ENCODE measurements around the gene COL5A1. TPM values are rescaled to one million over a fixed set of nuclear protein-coding genes. Genes with fewer than 3 reads are reported as not detected.

The COL5A1 gene
- polyA plus RNA-seq, 1 donor (not counting 4 experiments of a cell fraction or from before 2014, with no cell fraction given) = 3.1 TPM

DNA sequence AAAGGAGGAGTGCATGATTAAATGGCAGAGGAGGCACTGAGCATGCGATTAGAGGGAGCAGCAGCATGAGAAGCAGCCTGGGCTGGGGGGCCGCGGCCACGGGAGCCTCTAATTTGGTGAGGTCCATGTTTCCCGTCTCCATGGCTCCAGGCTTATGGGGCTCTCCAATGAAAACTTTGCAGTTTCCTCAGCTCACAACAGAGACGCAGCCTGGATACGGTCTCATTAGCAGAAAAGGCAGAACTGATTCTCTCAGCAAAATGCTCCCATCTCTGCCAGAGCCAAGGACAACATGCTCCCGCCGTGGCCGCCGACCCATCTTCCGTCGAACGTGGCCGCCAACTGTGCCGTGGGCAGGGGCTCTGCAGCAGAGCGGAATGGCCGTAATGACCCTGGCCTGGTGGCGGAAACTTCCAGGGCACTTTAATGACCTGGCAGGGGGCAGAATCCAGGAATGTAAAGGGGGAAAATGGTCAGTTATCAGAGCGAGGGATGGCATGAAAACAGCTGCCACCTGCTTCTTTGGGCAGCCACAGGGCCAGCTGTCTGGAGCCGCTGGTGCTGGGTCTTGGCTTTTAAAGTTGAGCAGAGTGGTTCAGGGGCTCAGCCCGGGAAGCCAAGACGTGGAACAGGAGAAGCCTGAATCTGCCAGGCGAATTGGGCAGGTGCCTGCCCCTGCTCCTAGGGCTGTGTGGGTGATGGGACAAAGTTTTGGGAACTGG, 76.5 kb downstream of the COL5A1 start:
- Histone ChIP-seq H3K4me2 (ENCODE audit: control insufficient read depth, extremely low read depth, insufficient read depth, low read depth, low read length) (no peak overlapping the region), H3K4me3 (ENCODE audit: control insufficient read depth in 2 of 3, extremely low read depth in 1 of 3, insufficient read depth in 2 of 3, low read depth in 1 of 3, low read length in 3 of 3) (no peak overlapping the region), H3K9ac (ENCODE audit: control insufficient read depth, extremely low read depth, insufficient read depth, low read length) (no peak overlapping the region), H3K27ac (ENCODE audit: control insufficient read depth, insufficient read depth, low read length) (no peak overlapping the region), H2AFZ (ENCODE audit: control insufficient read depth, low read length) (no peak overlapping the region), H3K27me3 (ENCODE audit: control insufficient read depth, extremely low read depth, insufficient read depth, low read length) (no peaks in the 10 kb centered on the region), H3K79me2 (ENCODE audit: control insufficient read depth, insufficient read depth, low read length) (no peaks in the 10 kb centered on the region), H3K36me3 (ENCODE audit: control insufficient read depth in 2 of 2, extremely low read depth in 1 of 2, insufficient read depth in 2 of 2, low read length in 2 of 2) (peaks cover 0 to 4% of the 10 kb centered on the region in 2 experiments), H3K4me1 (ENCODE audit: control insufficient read depth, extremely low read depth, insufficient read depth, low read length) (no peaks in the 10 kb centered on the region), H3K9me3 (ENCODE audit: control insufficient read depth, low read depth, low read length) (peaks cover 4% of the 10 kb centered on the region), H4K20me1 (ENCODE audit: control insufficient read depth, extremely low read depth, insufficient read depth, low read length) (no peaks in the 10 kb centered on the region), H3K9me1 (ENCODE audit: control insufficient read depth, extremely low read depth, insufficient read depth, low read length) (no peaks in the 10 kb centered on the region)
- no peak for TF ChIP-seq EZH2 (IDR thresholded peaks at IDR 0.05; ENCODE audit: low read length)
- TF ChIP-seq, protein P1, sequence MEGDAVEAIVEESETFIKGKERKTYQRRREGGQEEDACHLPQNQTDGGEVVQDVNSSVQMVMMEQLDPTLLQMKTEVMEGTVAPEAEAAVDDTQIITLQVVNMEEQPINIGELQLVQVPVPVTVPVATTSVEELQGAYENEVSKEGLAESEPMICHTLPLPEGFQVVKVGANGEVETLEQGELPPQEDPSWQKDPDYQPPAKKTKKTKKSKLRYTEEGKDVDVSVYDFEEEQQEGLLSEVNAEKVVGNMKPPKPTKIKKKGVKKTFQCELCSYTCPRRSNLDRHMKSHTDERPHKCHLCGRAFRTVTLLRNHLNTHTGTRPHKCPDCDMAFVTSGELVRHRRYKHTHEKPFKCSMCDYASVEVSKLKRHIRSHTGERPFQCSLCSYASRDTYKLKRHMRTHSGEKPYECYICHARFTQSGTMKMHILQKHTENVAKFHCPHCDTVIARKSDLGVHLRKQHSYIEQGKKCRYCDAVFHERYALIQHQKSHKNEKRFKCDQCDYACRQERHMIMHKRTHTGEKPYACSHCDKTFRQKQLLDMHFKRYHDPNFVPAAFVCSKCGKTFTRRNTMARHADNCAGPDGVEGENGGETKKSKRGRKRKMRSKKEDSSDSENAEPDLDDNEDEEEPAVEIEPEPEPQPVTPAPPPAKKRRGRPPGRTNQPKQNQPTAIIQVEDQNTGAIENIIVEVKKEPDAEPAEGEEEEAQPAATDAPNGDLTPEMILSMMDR (optimal IDR thresholded peaks at IDR 0.05 in 1 of 3, IDR thresholded peaks at IDR 0.05 in 1 of 3, conservative IDR thresholded peaks at IDR 0.05 in 1 of 3; ENCODE audit: extremely low read depth in 1 of 3, insufficient read depth in 2 of 3, low read length in 3 of 3) = no peak
- FAIRE-seq (no peak), DNase-seq (ENCODE audit: low read depth, low spot score) (no peak)
- dilution Hi-C loops (cut with MboI; ENCODE audit: extremely low pct_ligation_motif_present, low sequenced_read_pairs) = no loop called here

DNA sequence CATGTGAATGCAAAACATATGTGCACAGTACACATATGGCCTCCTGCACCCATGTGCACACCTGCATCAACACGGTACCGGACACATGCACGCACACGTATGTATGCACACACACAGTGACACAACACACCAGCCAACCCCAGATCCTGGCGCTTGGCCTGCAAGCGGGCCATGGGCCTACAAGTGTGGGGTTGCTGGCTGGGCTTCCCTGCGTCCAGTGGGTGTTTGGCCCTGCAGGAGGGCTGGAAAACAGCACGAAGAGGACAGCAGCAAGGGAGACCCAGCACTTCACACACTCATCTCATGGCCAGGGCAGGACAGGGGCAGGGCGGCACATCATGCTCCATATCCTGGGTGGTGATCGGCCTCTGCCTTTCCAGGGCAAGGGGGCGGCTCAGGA, 77.7 kb downstream of the COL5A1 start:
- Histone ChIP-seq H3K4me1 (ENCODE audit: control insufficient read depth, extremely low read depth, insufficient read depth, low read length) (no peaks in the 10 kb centered on the region), H3K9ac (ENCODE audit: control insufficient read depth, extremely low read depth, insufficient read depth, low read length) (no peak overlapping the region), H2AFZ (ENCODE audit: control insufficient read depth, low read length) (no peak overlapping the region), H3K4me3 (ENCODE audit: control insufficient read depth in 2 of 3, extremely low read depth in 1 of 3, insufficient read depth in 2 of 3, low read depth in 1 of 3, low read length in 3 of 3) (no peak overlapping the region), H3K27ac (ENCODE audit: control insufficient read depth, insufficient read depth, low read length) (no peak overlapping the region), H3K9me1 (ENCODE audit: control insufficient read depth, extremely low read depth, insufficient read depth, low read length) (no peaks in the 10 kb centered on the region), H3K36me3 (ENCODE audit: control insufficient read depth in 2 of 2, extremely low read depth in 1 of 2, insufficient read depth in 2 of 2, low read length in 2 of 2) (peaks cover 0 to 2% of the 10 kb centered on the region in 2 experiments), H3K9me3 (ENCODE audit: control insufficient read depth, low read depth, low read length) (no peaks in the 10 kb centered on the region), H4K20me1 (ENCODE audit: control insufficient read depth, extremely low read depth, insufficient read depth, low read length) (no peaks in the 10 kb centered on the region), H3K27me3 (ENCODE audit: control insufficient read depth, extremely low read depth, insufficient read depth, low read length) (no peaks in the 10 kb centered on the region), H3K79me2 (ENCODE audit: control insufficient read depth, insufficient read depth, low read length) (no peaks in the 10 kb centered on the region), H3K4me2 (ENCODE audit: control insufficient read depth, extremely low read depth, insufficient read depth, low read depth, low read length) (no peak overlapping the region)
- dilution Hi-C loops (cut with MboI; ENCODE audit: extremely low pct_ligation_motif_present, low sequenced_read_pairs) = no loop called here
- TF ChIP-seq, protein P1 (optimal IDR thresholded peaks at IDR 0.05 in 1 of 3, IDR thresholded peaks at IDR 0.05 in 1 of 3, conservative IDR thresholded peaks at IDR 0.05 in 1 of 3; ENCODE audit: extremely low read depth in 1 of 3, insufficient read depth in 2 of 3, low read length in 3 of 3) = no peak
- TF ChIP-seq EZH2 (IDR thresholded peaks at IDR 0.05; ENCODE audit: low read length) = no peak
- FAIRE-seq (no peak), DNase-seq (ENCODE audit: low read depth, low spot score) (no peak)
